HepG2 (cell line): Measurements from ENCODE around the gene E2F1. TPM values are rescaled to one million over a fixed set of nuclear protein-coding genes. Genes with fewer than 3 reads are reported as not detected.

Source experiments
- DDIT3 ChIP-seq: sonication (generic); formaldehyde crosslinking; IDR thresholded peaks from 2 replicates; pipeline ENCODE4 v1.4.0; 2020; ENCODE audit warnings: mild to moderate bottlenecking, missing genetic modification reagents
- HOXA5 ChIP-seq: sonication (generic); formaldehyde crosslinking; IDR thresholded peaks from 2 replicates; pipeline ENCODE4 v1.4.0; 2020; ENCODE audit warnings: missing genetic modification reagents
- KDM3A ChIP-seq: IDR thresholded peaks from 2 replicates; pipeline ENCODE4 v1.6.1; 2018; ENCODE audit warnings: low read depth, missing compliant biosample characterization
- MAX ChIP-seq: IDR thresholded peaks from 2 replicates; pipeline ENCODE4 v1.6.1; 2012; ENCODE audit warnings: inconsistent platforms
- MBD4 ChIP-seq: IDR thresholded peaks from 2 replicates; pipeline ENCODE4 v1.6.1; 2012; ENCODE audit warnings: low read length, inconsistent platforms, borderline replicate concordance
- MLX ChIP-seq: IDR thresholded peaks from 2 replicates; pipeline ENCODE4 v1.6.1; 2016
- MYNN ChIP-seq: sonication (generic); formaldehyde crosslinking; IDR thresholded peaks from 2 replicates; pipeline ENCODE4 v1.4.0; 2020; ENCODE audit warnings: mild to moderate bottlenecking, low read depth, missing genetic modification reagents
- NCOA2 ChIP-seq: sonication (generic); formaldehyde crosslinking; IDR thresholded peaks from 2 replicates; pipeline ENCODE4 v1.8.0; 2022; ENCODE audit warnings: inconsistent platforms
- SIN3A ChIP-seq: IDR thresholded peaks from 2 replicates; pipeline ENCODE4 v1.6.1; 2011; ENCODE audit warnings: low read depth, mild to moderate bottlenecking, control low read depth, low read length, borderline replicate concordance
- SOX6 ChIP-seq, 2 experiments: fragments of 450-650 bp in 1 of 2; sonication (generic) in 1 of 2; formaldehyde crosslinking in 1 of 2; IDR thresholded peaks; 2 replicates each; pipeline versions ENCODE4 v1.4.0 to v1.6.1; 2017 to 2020; ENCODE audit warnings: antibody characterized with exemption in 1 of 2, mild to moderate bottlenecking in 1 of 2, missing genetic modification reagents in 1 of 2
- THAP7 ChIP-seq: sonication (generic); formaldehyde crosslinking; IDR thresholded peaks from 2 replicates; pipeline ENCODE4 v1.8.1; 2023; ENCODE audit warnings: mild to moderate bottlenecking, missing genetic modification reagents
- TMF1 ChIP-seq: sonication (generic); formaldehyde crosslinking; IDR thresholded peaks from 2 replicates; pipeline ENCODE4 v1.8.1; 2022; ENCODE audit warnings: low read depth, missing genetic modification reagents
- TOE1 ChIP-seq: sonication (generic); formaldehyde crosslinking; IDR thresholded peaks from 2 replicates; pipeline ENCODE4 v1.4.0; 2020; ENCODE audit warnings: mild to moderate bottlenecking, missing genetic modification reagents
- ZBTB4 ChIP-seq: sonication (generic); formaldehyde crosslinking; IDR thresholded peaks from 2 replicates; pipeline ENCODE4 v1.4.0; 2020; ENCODE audit warnings: missing genetic modification reagents, mild to moderate bottlenecking, borderline replicate concordance
- ZFP1 ChIP-seq: IDR thresholded peaks from 2 replicates; pipeline ENCODE4 v1.6.1; 2016
- ZMAT3 ChIP-seq: sonication (generic); formaldehyde crosslinking; conservative IDR thresholded peaks from 2 replicates; pipeline ENCODE4 v1.7.0; 2021; ENCODE audit warnings: missing genetic modification reagents
- ZMYM4 ChIP-seq: sonication (generic); formaldehyde crosslinking; IDR thresholded peaks from 2 replicates; pipeline ENCODE4 v1.8.1; 2023; ENCODE audit warnings: mild to moderate bottlenecking, missing genetic modification reagents
- ZNF12 ChIP-seq: sonication (generic); formaldehyde crosslinking; IDR thresholded peaks from 2 replicates; pipeline ENCODE4 v1.5.0; 2020; ENCODE audit warnings: missing genetic modification reagents
- ZNF446 ChIP-seq: sonication (generic); formaldehyde crosslinking; IDR thresholded peaks from 2 replicates; pipeline ENCODE4 v1.5.0; 2020; ENCODE audit warnings: mild to moderate bottlenecking, missing genetic modification reagents
- ZNF501 ChIP-seq: sonication (generic); formaldehyde crosslinking; IDR thresholded peaks from 2 replicates; pipeline ENCODE4 v1.5.1; 2020; ENCODE audit warnings: mild to moderate bottlenecking, moderate library complexity, missing genetic modification reagents
- ZNF605 ChIP-seq: sonication (generic); formaldehyde crosslinking; IDR thresholded peaks from 2 replicates; pipeline ENCODE4 v1.8.0; 2022; ENCODE audit warnings: mild to moderate bottlenecking, missing genetic modification reagents
- ZUFSP ChIP-seq: sonication (generic); formaldehyde crosslinking; IDR thresholded peaks from 2 replicates; pipeline ENCODE4 v1.9.0; 2021; ENCODE audit warnings: missing genetic modification reagents, mild to moderate bottlenecking, borderline replicate concordance
- polyA plus RNA-seq, 8 experiments: library from polyadenylated mRNA; depleted of rRNA in 3 of 8; stranded (reverse) in 7 of 8; unstranded in 1 of 8; fragments of >200 nt; fragmentation: Illumina TruSeq in 4 of 8; extraction: Trizol in 4 of 8; gene quantifications; 2 replicates each; pipeline versions ENCODE4 v1.2.1 to v1.2.3, GENCODE V29; 2011 to 2016; ENCODE audit warnings: low read depth in 4 of 8, missing spikeins in 1 of 8, mixed read lengths in 1 of 8; ENCODE audit not compliant: insufficient read depth in 1 of 8
- total RNA-seq, 5 experiments: library from RNA; depleted of rRNA; stranded (reverse); fragments of >200 nt; fragmentation: Illumina TruSeq; extraction: Trizol; gene quantifications; 2 replicates each; pipeline ENCODE4 v1.2.3, GENCODE V29; 2016; ENCODE audit warnings: low read depth in 1 of 5

The E2F1 gene
- total and polyA plus RNA-seq, 2 of the 13 experiments (the other 11 are each of a cell fraction or from before 2014, with no cell fraction given): 25.5 to 39.4 TPM

- peak; percentile 93 for TF ChIP-seq MAX
- no peak for TF ChIP-seq MLX (CRISPR knock-in tag)
- peak; percentile 91; the same call in 1 of the 2 replicates for TF ChIP-seq TMF1 (CRISPR knock-in tag)
- 0 out of 2 replicates have a peak, but pooled peaks have one; percentile 94 for TF ChIP-seq ZNF446 (CRISPR knock-in tag)
- no peak for TF ChIP-seq SOX6 (IDR thresholded peaks at IDR 0.05)
- TF ChIP-seq SOX6 (CRISPR knock-in tag; IDR thresholded peaks at IDR 0.05): no peak; the same call in none of the 2 replicates
- no peak; the same call in 1 of the 2 replicates for TF ChIP-seq HOXA5 (CRISPR knock-in tag)
- TF ChIP-seq TOE1 (CRISPR knock-in tag): no peak; the same call in 1 of the 2 replicates
- TF ChIP-seq ZBTB4 (CRISPR knock-in tag): 0 out of 2 replicates have a peak, but pooled peaks have one; percentile 39
- no peak for TF ChIP-seq MBD4
- no peak for TF ChIP-seq MYNN (CRISPR knock-in tag)
- no peak for TF ChIP-seq ZUFSP
- peak; percentile 13; the same call in 1 of the 2 replicates for TF ChIP-seq ZFP1 (CRISPR knock-in tag)
- peak; percentile 35 for TF ChIP-seq ZNF501 (CRISPR knock-in tag)
- TF ChIP-seq SIN3A: peak; percentile 82; the same call in 1 of the 2 replicates
- peak; percentile 80; the same call in 1 of the 2 replicates for TF ChIP-seq THAP7 (CRISPR knock-in tag)
- no peak for TF ChIP-seq ZNF605 (CRISPR knock-in tag)
- TF ChIP-seq ZMAT3 (CRISPR knock-in tag): peak; percentile 87; the same call in 1 of the 2 replicates
- TF ChIP-seq ZMYM4: peak; percentile 94
- TF ChIP-seq NCOA2 (CRISPR knock-in tag): peak; percentile 71; the same call in 1 of the 2 replicates
- TF ChIP-seq DDIT3 (CRISPR knock-in tag): peak; percentile 21; the same call in 1 of the 2 replicates
- no peak for TF ChIP-seq ZNF12 (CRISPR knock-in tag)
- TF ChIP-seq KDM3A (CRISPR knock-in tag): no peak; the same call in none of the 2 replicates
Measured at GRCh38 chr20:33732166-33732970, 46.2 kb upstream of the E2F1 start (continued).
